IMR-90 (cell line): ENCODE measurements around the gene FAM53B. TPM values are rescaled to one million over a fixed set of nuclear protein-coding genes. Genes with fewer than 3 reads are reported as not detected.

Source experiments
- ATAC-seq: fragments of 200-7000 bp; cut with Tn5 transposase; 2 replicates; pipeline ENCODE4 v1.9.1; 2020; ENCODE audit warnings: low read depth, mild to moderate bottlenecking, moderate library complexity
- BruUV-seq: library from RNA; stranded (reverse); fragments of 400-500 nt; replicated peaks from 2 replicates; lab custom pipeline; 2021; lab: Mats Ljungman, UMichigan
- CTCF ChIA-PET: fragments of 300-600 bp; formaldehyde crosslinking; extraction: SDS; loops from one replicate; lab custom pipeline; 2021; ENCODE audit warnings: antibody characterized with exemption; lab: Yijun Ruan, JAX
- POLR2A ChIA-PET: fragments of 300-600 bp; sonication (Branson Sonifier 250); formaldehyde crosslinking; loops from one replicate; lab custom pipeline; 2022; ENCODE audit warnings: antibody characterized with exemption; ENCODE audit not compliant: unreplicated experiment; lab: Charles Lee
- DNase-seq: peaks from one replicate; pipeline ENCODE4 v3.0.0; 2013
- H2AFZ ChIP-seq: replicated peaks from 2 replicates; pipeline ENCODE3; 2013; ENCODE audit warnings: low read length, mild to moderate bottlenecking; ENCODE audit not compliant: poor library complexity
- H2AK5ac ChIP-seq: 2 replicates; pipeline ENCODE4 v1.6.1; 2013; ENCODE audit warnings: low read depth, low read length, inconsistent platforms
- H2AK9ac ChIP-seq: replicated peaks from 2 replicates; pipeline ENCODE3; 2013; ENCODE audit warnings: mild to moderate bottlenecking, low read depth, low read length, moderate library complexity; ENCODE audit not compliant: poor library complexity
- H2BK120ac ChIP-seq: 2 replicates; pipeline ENCODE4 v1.6.1; 2013; ENCODE audit warnings: low read depth, low read length, inconsistent platforms
- H2BK15ac ChIP-seq: 3 replicates; pipeline ENCODE4 v1.6.1; 2013; ENCODE audit warnings: low read depth, low read length, inconsistent platforms
- H2BK20ac ChIP-seq: 2 replicates; pipeline ENCODE4 v1.6.1; 2013; ENCODE audit warnings: low read depth, mild to moderate bottlenecking, inconsistent platforms, low read length, moderate library complexity
- H2BK5ac ChIP-seq: 2 replicates; pipeline ENCODE4 v1.6.1; 2013; ENCODE audit warnings: mild to moderate bottlenecking, low read depth, low read length, inconsistent platforms; ENCODE audit not compliant: poor library complexity, severe bottlenecking
- H3K14ac ChIP-seq: replicated peaks from 2 replicates; pipeline ENCODE4 v1.6.1; 2013; ENCODE audit warnings: low read depth, low read length, inconsistent platforms
- H3K18ac ChIP-seq: 2 replicates; pipeline ENCODE4 v1.6.1; 2013; ENCODE audit warnings: low read depth, low read length, control low read depth
- H3K23ac ChIP-seq: 2 replicates; pipeline ENCODE4 v1.6.1; 2013; ENCODE audit warnings: low read depth, low read length, inconsistent platforms
- H3K27ac ChIP-seq: 2 replicates; pipeline ENCODE4 v1.5.1; 2013; ENCODE audit warnings: mild to moderate bottlenecking, control low read depth, low read length; ENCODE audit not compliant: insufficient read depth
- H3K27me3 ChIP-seq: 2 replicates; pipeline ENCODE4 v1.6.1; 2013; ENCODE audit warnings: low read length; ENCODE audit not compliant: control insufficient read depth, insufficient read depth
- H3K36me3 ChIP-seq: 2 replicates; pipeline ENCODE4 v1.6.1; 2013; ENCODE audit warnings: low read length, mixed read lengths; ENCODE audit not compliant: control insufficient read depth, insufficient read depth
- H3K4ac ChIP-seq: 2 replicates; pipeline ENCODE4 v1.6.1; 2013; ENCODE audit warnings: low read depth, low read length, inconsistent platforms
- H3K4me1 ChIP-seq: 2 replicates; pipeline ENCODE4 v1.6.1; 2013; ENCODE audit warnings: low read length, mixed read lengths; ENCODE audit not compliant: control insufficient read depth, insufficient read depth
- H3K4me2 ChIP-seq: 2 replicates; pipeline ENCODE4 v1.6.1; 2013; ENCODE audit warnings: low read depth, mild to moderate bottlenecking, control low read depth, low read length, moderate library complexity
- H3K4me3 ChIP-seq: 2 replicates; pipeline ENCODE4 v1.5.1; 2013; ENCODE audit warnings: low read depth, mild to moderate bottlenecking, control low read depth, low read length, moderate library complexity; ENCODE audit not compliant: insufficient read depth
- H3K56ac ChIP-seq: 2 replicates; pipeline ENCODE4 v1.6.1; 2013; ENCODE audit warnings: low read length, inconsistent platforms; ENCODE audit not compliant: insufficient read depth; ENCODE audit errors: extremely low read depth
- H3K79me1 ChIP-seq, 2 experiments: 2 replicates each; pipeline ENCODE4 v1.6.1; 2013; ENCODE audit warnings: low read length in 2 of 2, inconsistent platforms in 1 of 2, low read depth in 1 of 2
- H3K9ac ChIP-seq: 2 replicates; pipeline ENCODE4 v1.6.1; 2013; ENCODE audit warnings: low read depth, low read length, control low read depth
- H3K9me1 ChIP-seq: 2 replicates; pipeline ENCODE4 v1.6.1; 2013; ENCODE audit warnings: low read length, inconsistent platforms; ENCODE audit not compliant: insufficient read depth
- H3K9me3 ChIP-seq: 2 replicates; pipeline ENCODE4 v1.6.1; 2013; ENCODE audit warnings: low read length; ENCODE audit not compliant: control insufficient read depth, insufficient read depth
- H4K20me1 ChIP-seq: 2 replicates; pipeline ENCODE4 v1.6.1; 2013; ENCODE audit warnings: low read length, inconsistent platforms; ENCODE audit not compliant: insufficient read depth
- H4K5ac ChIP-seq: 2 replicates; pipeline ENCODE4 v1.6.1; 2013; ENCODE audit warnings: mild to moderate bottlenecking, low read depth, low read length, control low read depth
- H4K8ac ChIP-seq, 2 experiments: 2 replicates each; pipeline ENCODE4 v1.6.1; 2013; ENCODE audit warnings: low read depth in 2 of 2, low read length in 2 of 2, control low read depth in 1 of 2, inconsistent platforms in 1 of 2
- H4K91ac ChIP-seq: 2 replicates; pipeline ENCODE4 v1.6.1; 2013; ENCODE audit warnings: low read depth, low read length, inconsistent platforms; ENCODE audit not compliant: insufficient read depth
- BHLHE40 ChIP-seq: fragments of 150-350 bp; IDR thresholded peaks from 2 replicates; pipeline ENCODE4 v1.6.1; 2016; ENCODE audit warnings: mild to moderate bottlenecking, low read depth, low read length
- CEBPB ChIP-seq: IDR thresholded peaks from 2 replicates; pipeline ENCODE4 v1.6.1; 2012; ENCODE audit warnings: low read depth, low read length, improper control_type of control experiment
- CHD1 ChIP-seq: IDR thresholded peaks from 2 replicates; pipeline ENCODE4 v1.6.1; 2012; ENCODE audit warnings: low read depth, low read length, improper control_type of control experiment
- FOS ChIP-seq: fragments of 150-350 bp; IDR thresholded peaks from 2 replicates; pipeline ENCODE4 v1.6.1; 2016; ENCODE audit warnings: low read depth, low read length
- MAFK ChIP-seq: IDR thresholded peaks from 2 replicates; pipeline ENCODE4 v1.6.1; 2012; ENCODE audit warnings: low read depth, low read length, improper control_type of control experiment
- MAZ ChIP-seq: IDR thresholded peaks from 2 replicates; pipeline ENCODE4 v1.6.1; 2012; ENCODE audit warnings: low read depth, mild to moderate bottlenecking, low read length, improper control_type of control experiment, moderate library complexity, borderline replicate concordance
- MXI1 ChIP-seq: IDR thresholded peaks from 2 replicates; pipeline ENCODE4 v1.6.1; 2012; ENCODE audit warnings: low read depth, mild to moderate bottlenecking, low read length, moderate library complexity, borderline replicate concordance
- NFE2L2 ChIP-seq: fragments of 150-350 bp; IDR thresholded peaks from 2 replicates; pipeline ENCODE4 v1.6.1; 2016; ENCODE audit warnings: low read depth, mild to moderate bottlenecking, low read length
- RCOR1 ChIP-seq: IDR thresholded peaks from 2 replicates; pipeline ENCODE4 v1.6.1; 2012; ENCODE audit warnings: mild to moderate bottlenecking, low read length, improper control_type of control experiment; ENCODE audit not compliant: insufficient replicate concordance
- RFX5 ChIP-seq: IDR thresholded peaks from 2 replicates; pipeline ENCODE4 v1.8.0; 2012; ENCODE audit warnings: low read depth, mild to moderate bottlenecking, low read length, moderate library complexity
- SMC3 ChIP-seq: fragments of 150-350 bp; IDR thresholded peaks from 2 replicates; pipeline ENCODE4 v1.6.1; 2016; ENCODE audit warnings: low read depth, mild to moderate bottlenecking, antibody characterized with exemption, low read length, moderate library complexity
- WGBS, 2 experiments: methylation state at CpG; one replicate each; pipeline versions ENCODE4 v1.1.5 to v1.1.7; 2013; ENCODE audit warnings: missing lambda C conversion rate in 2 of 2; ENCODE audit not compliant: insufficient read length in 1 of 2; ENCODE audit errors: extremely low coverage in 2 of 2; 5-methylcytosine and 5-hydroxymethylcytosine counted together
- dilution Hi-C: fragments of 300-500 bp; cut with HindIII; formaldehyde crosslinking; loops from one replicate; pipeline ENCODE4 v1.14.3; 2018; ENCODE audit warnings: low sequenced_read_pairs; ENCODE audit not compliant: unreplicated experiment
- in situ Hi-C: fragments of 300-500 bp; cut with MboI; formaldehyde crosslinking; loops from 3 replicates; pipeline ENCODE4 v1.14.3; 2019; ENCODE audit warnings: low sequenced_read_pairs, inconsistent platforms, mixed read lengths
- intact Hi-C: fragments of 100-400 bp; cut with micrococcal nuclease; formaldehyde crosslinking; loops from 2 replicates; pipeline ENCODE4 v1.10.0; 2022
- polyA plus RNA-seq, 3 experiments: library from polyadenylated mRNA; depleted of rRNA; stranded (reverse); fragments of >200 nt; gene quantifications; 2 replicates each; pipeline ENCODE4 v1.2.3, GENCODE V29; 2012; ENCODE audit warnings: low replicate concordance in 1 of 3
- total RNA-seq: library from RNA; depleted of rRNA; stranded (reverse); fragments of >200 nt; gene quantifications from 2 replicates; pipeline ENCODE4 v1.2.3, GENCODE V29; 2012
- TF ChIP-seq, protein P1 (sequence below): conservative IDR thresholded peaks from 2 replicates; pipeline ENCODE4 v1.5.1; 2012; ENCODE audit warnings: mild to moderate bottlenecking, low read depth, low read length, improper control_type of control experiment
- TF ChIP-seq, protein P2 (sequence below): fragments of 150-350 bp; IDR thresholded peaks from 2 replicates; pipeline ENCODE4 v1.6.1; 2017; ENCODE audit warnings: mild to moderate bottlenecking, antibody characterized with exemption, low read length, low read depth
- TF ChIP-seq, protein P3 (sequence below): fragments of 150-350 bp; IDR thresholded peaks from 2 replicates; pipeline ENCODE4 v1.6.1; 2016; ENCODE audit warnings: low read depth, mild to moderate bottlenecking, low read length, moderate library complexity, borderline replicate concordance

FAM53B gene
- total and polyA plus RNA-seq, 2 of the 4 experiments (the other 2 are of a cell fraction), result 3.8 to 5.7 TPM

DNA sequence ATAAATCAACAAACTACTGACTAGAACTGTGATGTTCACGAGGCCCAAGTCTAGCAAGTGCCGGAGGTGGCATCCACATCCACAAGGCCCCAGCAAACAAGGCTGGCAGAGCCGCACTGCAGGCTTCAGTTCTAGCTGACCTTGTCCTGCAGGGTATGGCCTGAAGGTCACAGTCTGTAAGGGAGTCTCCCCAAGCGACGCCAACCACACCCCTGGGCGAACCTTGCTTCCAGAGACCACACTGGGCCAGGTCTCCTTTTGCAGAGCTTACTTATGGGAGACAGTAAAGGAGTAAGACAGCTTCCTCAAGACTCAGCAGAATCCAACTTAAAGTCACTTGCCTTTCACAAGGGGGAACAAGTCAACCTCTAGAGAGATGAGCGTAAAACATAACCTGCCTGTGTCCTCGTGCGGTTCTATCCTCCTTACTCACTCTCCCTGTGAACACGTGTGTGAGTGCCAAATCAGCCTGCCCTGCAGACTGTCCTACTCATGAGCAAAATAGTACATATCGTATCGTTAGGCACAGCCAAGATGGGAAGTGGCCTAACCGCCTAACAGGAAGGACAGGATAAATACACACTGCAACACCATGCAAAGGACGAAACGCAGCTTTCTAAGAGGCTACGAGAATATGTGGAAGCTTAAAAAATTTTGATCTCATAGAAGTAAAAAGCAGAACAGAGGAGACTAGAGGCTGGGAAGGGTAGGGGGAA is 22.7 kb downstream of the FAM53B start:
- Histone ChIP-seq H4K91ac (no peak overlapping the region), H3K56ac (no peak overlapping the region), H3K9ac (no peak overlapping the region), H3K4ac (no peak overlapping the region), H3K9me1 (peaks cover 3% of the 10 kb centered on the region; the same call in 1 of the 2 replicates), H2BK20ac (no peak overlapping the region), H3K4me1 (peaks cover 5% of the 10 kb centered on the region; the same call in 1 of the 2 replicates), H4K5ac (no peak overlapping the region), H2AFZ (no peak overlapping the region), H3K79me1 (peaks cover 8 to 20% of the 10 kb centered on the region in 2 experiments; a peak in 2 of 4 replicates), H3K36me3 (peaks cover 2% of the 10 kb centered on the region; the same call in 1 of the 2 replicates), H3K23ac (no peak overlapping the region), H2BK5ac (no peak overlapping the region), H4K20me1 (peaks cover 6% of the 10 kb centered on the region), H3K9me3 (no peaks in the 10 kb centered on the region), H3K14ac (no peak overlapping the region), H2AK9ac (no peak overlapping the region), H2BK120ac (no peak overlapping the region), H2AK5ac (no peak overlapping the region), H3K27me3 (no peaks in the 10 kb centered on the region), H3K4me3 (no peak overlapping the region), H2BK15ac (no peak overlapping the region), H3K18ac (no peak overlapping the region), H3K27ac (no peak overlapping the region), H3K4me2 (no peak overlapping the region), H4K8ac (no peak overlapping the region)
- no peak for DNase-seq
- intact Hi-C loops, result no loop called here
- ATAC-seq, result no peak
- TF ChIP-seq CEBPB (no peak), CHD1 (no peak), FOS (no peak), MAZ (no peak), RFX5 (no peak), RCOR1 (no peak), MAFK (no peak), SMC3 (no peak), NFE2L2 (no peak), MXI1 (no peak), BHLHE40 (no peak)
- TF ChIP-seq, protein P1, sequence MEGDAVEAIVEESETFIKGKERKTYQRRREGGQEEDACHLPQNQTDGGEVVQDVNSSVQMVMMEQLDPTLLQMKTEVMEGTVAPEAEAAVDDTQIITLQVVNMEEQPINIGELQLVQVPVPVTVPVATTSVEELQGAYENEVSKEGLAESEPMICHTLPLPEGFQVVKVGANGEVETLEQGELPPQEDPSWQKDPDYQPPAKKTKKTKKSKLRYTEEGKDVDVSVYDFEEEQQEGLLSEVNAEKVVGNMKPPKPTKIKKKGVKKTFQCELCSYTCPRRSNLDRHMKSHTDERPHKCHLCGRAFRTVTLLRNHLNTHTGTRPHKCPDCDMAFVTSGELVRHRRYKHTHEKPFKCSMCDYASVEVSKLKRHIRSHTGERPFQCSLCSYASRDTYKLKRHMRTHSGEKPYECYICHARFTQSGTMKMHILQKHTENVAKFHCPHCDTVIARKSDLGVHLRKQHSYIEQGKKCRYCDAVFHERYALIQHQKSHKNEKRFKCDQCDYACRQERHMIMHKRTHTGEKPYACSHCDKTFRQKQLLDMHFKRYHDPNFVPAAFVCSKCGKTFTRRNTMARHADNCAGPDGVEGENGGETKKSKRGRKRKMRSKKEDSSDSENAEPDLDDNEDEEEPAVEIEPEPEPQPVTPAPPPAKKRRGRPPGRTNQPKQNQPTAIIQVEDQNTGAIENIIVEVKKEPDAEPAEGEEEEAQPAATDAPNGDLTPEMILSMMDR, result no peak
- TF ChIP-seq, protein P2, sequence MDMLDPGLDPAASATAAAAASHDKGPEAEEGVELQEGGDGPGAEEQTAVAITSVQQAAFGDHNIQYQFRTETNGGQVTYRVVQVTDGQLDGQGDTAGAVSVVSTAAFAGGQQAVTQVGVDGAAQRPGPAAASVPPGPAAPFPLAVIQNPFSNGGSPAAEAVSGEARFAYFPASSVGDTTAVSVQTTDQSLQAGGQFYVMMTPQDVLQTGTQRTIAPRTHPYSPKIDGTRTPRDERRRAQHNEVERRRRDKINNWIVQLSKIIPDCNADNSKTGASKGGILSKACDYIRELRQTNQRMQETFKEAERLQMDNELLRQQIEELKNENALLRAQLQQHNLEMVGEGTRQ, result no peak
- TF ChIP-seq, protein P3, sequence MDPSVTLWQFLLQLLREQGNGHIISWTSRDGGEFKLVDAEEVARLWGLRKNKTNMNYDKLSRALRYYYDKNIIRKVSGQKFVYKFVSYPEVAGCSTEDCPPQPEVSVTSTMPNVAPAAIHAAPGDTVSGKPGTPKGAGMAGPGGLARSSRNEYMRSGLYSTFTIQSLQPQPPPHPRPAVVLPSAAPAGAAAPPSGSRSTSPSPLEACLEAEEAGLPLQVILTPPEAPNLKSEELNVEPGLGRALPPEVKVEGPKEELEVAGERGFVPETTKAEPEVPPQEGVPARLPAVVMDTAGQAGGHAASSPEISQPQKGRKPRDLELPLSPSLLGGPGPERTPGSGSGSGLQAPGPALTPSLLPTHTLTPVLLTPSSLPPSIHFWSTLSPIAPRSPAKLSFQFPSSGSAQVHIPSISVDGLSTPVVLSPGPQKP, result no peak
- ChIA-PET CTCF (no interaction called here), POLR2A (no interaction called here)
- in situ Hi-C loops, result no loop called here
- WGBS, 2 experiments, result 39% methylated on average over 2 of the region's 16 CpGs; no CpG with 5 or more reads in 1 of the 2 experiments
- BruUV-seq, result no TSS peak
- dilution Hi-C loops, result no loop called here
